ENCODE measurements around the gene URB1. TPM values are rescaled to one million over a fixed set of nuclear protein-coding genes. Genes with fewer than 3 reads are reported as not detected.
"Not testable (repeated sequence)": the region's sequence is repeated elsewhere in the genome, so short reads cannot be mapped to it uniquely, and the experiment has no call there.

The URB1 gene
- total RNA-seq, 2 experiments from 2014 or later = 17.4 to 19.4 TPM

- Mint-ChIP-seq H3K27ac (no peak overlapping the region), H3K27me3 (ENCODE audit: low read depth) (no peaks in the 10 kb centered on the region), H3K4me1 (ENCODE audit: low read depth) (peaks cover 21% of the 10 kb centered on the region), H3K4me3 (no peak overlapping the region), H3K9me3 (ENCODE audit: insufficient read depth) (no peaks in the 10 kb centered on the region), H3K36me3 (ENCODE audit: low read depth) (no peaks in the 10 kb centered on the region)
- DNase-seq = no peak
- POLR2A ChIA-PET = interaction anchor here (0.6 kb wide), 1 partner anchor 13 kb away, joined by 3 read pairs; the partner anchor contains the start of gene URB1
- ATAC-seq = no peak
- CTCF ChIA-PET = interaction anchor here (0.9 to 3.8 kb wide), 3 partner anchors 156 to 194 kb away, joined by 3 to 26 read pairs (median 4); no protein-coding TSS in a partner anchor
These were observed 13.6 kb upstream of the URB1 start for GRCh38 chr21:32406405-32406804.

GRCh38 chr21:32403201-32403777, 10.5 kb upstream of the URB1 start:
- peak; percentile 74 for DNase-seq
- ChIA-PET POLR2A (no interaction called here), CTCF (interaction anchor here (0.6 to 6.1 kb wide), 15 partner anchors 9 to 208 kb away, joined by 3 to 82 read pairs (median 4); partner anchors contain the start of genes TCP10L and URB1)
- H3K9me3 Mint-ChIP-seq (ENCODE audit: insufficient read depth) = no peaks in the 10 kb centered on the region
- no peak overlapping the region for H3K4me3 Mint-ChIP-seq
- peaks cover 14% of the 10 kb centered on the region for H3K27me3 Mint-ChIP-seq (ENCODE audit: low read depth)
- peaks cover 13% of the 10 kb centered on the region for H3K4me1 Mint-ChIP-seq (ENCODE audit: low read depth)
- no peak overlapping the region for H3K27ac Mint-ChIP-seq
- H3K36me3 Mint-ChIP-seq (ENCODE audit: low read depth) = no peaks in the 10 kb centered on the region
- ATAC-seq = peak; percentile 87

- no peak for ATAC-seq
These were observed 827 bp upstream of the URB1 start for GRCh38 chr21:32393677-32394001.

GRCh38 chr21:32392299-32392879, 423 bp downstream of the URB1 start:
- DNase-seq (no peak), ATAC-seq (peak; percentile 60)
- peaks cover 15% of the 10 kb centered on the region for H3K36me3 Mint-ChIP-seq (ENCODE audit: low read depth)
- H3K4me1 Mint-ChIP-seq (ENCODE audit: low read depth) = peaks cover 44% of the 10 kb centered on the region
- ChIA-PET CTCF (interaction anchor here (1.4 to 4.1 kb wide), 5 partner anchors 10 to 209 kb away, joined by 3 to 26 read pairs (median 5); no protein-coding TSS in a partner anchor), POLR2A (interaction anchor here (0.7 to 1.0 kb wide), 3 partner anchors 16 to 24 kb away, joined by 3 read pairs; no protein-coding TSS in a partner anchor)
- H3K27me3 Mint-ChIP-seq (ENCODE audit: low read depth) = peaks cover 6% of the 10 kb centered on the region
- H3K4me3 Mint-ChIP-seq = peak overlapping the region; percentile 81
- H3K27ac Mint-ChIP-seq = peak overlapping the region; percentile 82
- H3K9me3 Mint-ChIP-seq (ENCODE audit: insufficient read depth) = no peaks in the 10 kb centered on the region

More at GRCh38 chr21:32393677-32394001, 827 bp upstream of the URB1 start:
- H3K9me3 Mint-ChIP-seq (ENCODE audit: insufficient read depth) = no peaks in the 10 kb centered on the region
- peak overlapping the region; percentile 81 for H3K4me3 Mint-ChIP-seq
- CTCF ChIA-PET = interaction anchor here (1.7 to 4.1 kb wide), 2 partner anchors 9 to 208 kb away, joined by 13 to 26 read pairs; no protein-coding TSS in a partner anchor
- H3K36me3 Mint-ChIP-seq (ENCODE audit: low read depth) = peaks cover 13% of the 10 kb centered on the region
- H3K4me1 Mint-ChIP-seq (ENCODE audit: low read depth) = peaks cover 39% of the 10 kb centered on the region
- peak overlapping the region; percentile 82 for H3K27ac Mint-ChIP-seq
- POLR2A ChIA-PET = interaction anchor here (1.0 kb wide), 1 partner anchor 12 kb away, joined by 3 read pairs; no protein-coding TSS in a partner anchor
- peaks cover 8% of the 10 kb centered on the region for H3K27me3 Mint-ChIP-seq (ENCODE audit: low read depth)
- DNase-seq = no peak

- H3K27ac Mint-ChIP-seq = peak overlapping the region; percentile 18
- H3K27me3 Mint-ChIP-seq (ENCODE audit: low read depth) = peaks cover 6% of the 10 kb centered on the region
- POLR2A ChIA-PET = no interaction called here
- CTCF ChIA-PET = interaction anchor here (1.7 to 4.1 kb wide), 4 partner anchors 11 to 210 kb away, joined by 4 to 26 read pairs (median 10); no protein-coding TSS in a partner anchor
- peaks cover 45% of the 10 kb centered on the region for H3K4me1 Mint-ChIP-seq (ENCODE audit: low read depth)
- no peak for DNase-seq
- H3K9me3 Mint-ChIP-seq (ENCODE audit: insufficient read depth) = no peaks in the 10 kb centered on the region
- H3K36me3 Mint-ChIP-seq (ENCODE audit: low read depth) = peaks cover 15% of the 10 kb centered on the region
- no peak for ATAC-seq
- H3K4me3 Mint-ChIP-seq = peak overlapping the region; percentile 81
These were observed 1.1 kb downstream of the URB1 start for GRCh38 chr21:32391755-32392154.

GRCh38 chr21:32390537-32391224, 2.1 kb downstream of the URB1 start:
- CTCF ChIA-PET = interaction anchor here (1.3 to 1.8 kb wide), 3 partner anchors 179 to 211 kb away, joined by 4 to 5 read pairs (median 4); no protein-coding TSS in a partner anchor
- H3K27ac Mint-ChIP-seq; H3K9me3 Mint-ChIP-seq (ENCODE audit: insufficient read depth); POLR2A ChIA-PET; H3K4me3 Mint-ChIP-seq; ATAC-seq; DNase-seq; H3K27me3 Mint-ChIP-seq (ENCODE audit: low read depth): not testable (repeated sequence)
- Mint-ChIP-seq H3K36me3 (ENCODE audit: low read depth) (peaks cover 15% of the 10 kb centered on the region), H3K4me1 (ENCODE audit: low read depth) (peaks cover 46% of the 10 kb centered on the region)

- ATAC-seq (no peak), DNase-seq (no peak)
- Mint-ChIP-seq H3K27ac (peak overlapping the region; percentile 7), H3K27me3 (ENCODE audit: low read depth) (no peaks in the 10 kb centered on the region), H3K4me1 (ENCODE audit: low read depth) (peaks cover 46% of the 10 kb centered on the region), H3K36me3 (ENCODE audit: low read depth) (peaks cover 23% of the 10 kb centered on the region), H3K9me3 (ENCODE audit: insufficient read depth) (no peaks in the 10 kb centered on the region), H3K4me3 (no peak overlapping the region)
- POLR2A ChIA-PET = no interaction called here
- CTCF ChIA-PET = interaction anchor here (1.3 kb wide), 1 partner anchor 212 kb away, joined by 4 read pairs; no protein-coding TSS in a partner anchor
These were observed 3.3 kb downstream of the URB1 start for GRCh38 chr21:32389337-32390015.

- ATAC-seq = no peak
- ChIA-PET POLR2A (no interaction called here), CTCF (no interaction called here)
- Mint-ChIP-seq H3K9me3 (ENCODE audit: insufficient read depth) (no peaks in the 10 kb centered on the region), H3K27ac (no peak overlapping the region), H3K36me3 (ENCODE audit: low read depth) (peaks cover 32% of the 10 kb centered on the region), H3K4me1 (ENCODE audit: low read depth) (peaks cover 37% of the 10 kb centered on the region), H3K4me3 (no peak overlapping the region), H3K27me3 (ENCODE audit: low read depth) (no peaks in the 10 kb centered on the region)
- DNase-seq = no peak
These were observed 4.5 kb downstream of the URB1 start for GRCh38 chr21:32388306-32388705.

GRCh38 chr21:32387151-32387550, 5.7 kb downstream of the URB1 start:
- H3K27me3 Mint-ChIP-seq (ENCODE audit: low read depth) = no peaks in the 10 kb centered on the region
- no peak overlapping the region for H3K4me3 Mint-ChIP-seq
- ChIA-PET POLR2A (no interaction called here), CTCF (interaction anchor here (1.3 kb wide), 1 partner anchor 29 kb away, joined by 3 read pairs; no protein-coding TSS in a partner anchor)
- ATAC-seq (no peak), DNase-seq (no peak)
- peaks cover 44% of the 10 kb centered on the region for H3K36me3 Mint-ChIP-seq (ENCODE audit: low read depth)
- no peak overlapping the region for H3K27ac Mint-ChIP-seq
- H3K4me1 Mint-ChIP-seq (ENCODE audit: low read depth) = peaks cover 34% of the 10 kb centered on the region
- no peaks in the 10 kb centered on the region for H3K9me3 Mint-ChIP-seq (ENCODE audit: insufficient read depth)

GRCh38 chr21:32386195-32386870, 6.5 kb downstream of the URB1 start:
- ATAC-seq (no peak), DNase-seq (no peak)
- H3K27ac Mint-ChIP-seq = no peak overlapping the region
- ChIA-PET CTCF (interaction anchor here (1.3 to 4.0 kb wide), 2 partner anchors 28 to 214 kb away, joined by 3 to 15 read pairs; no protein-coding TSS in a partner anchor), POLR2A (no interaction called here)
- no peaks in the 10 kb centered on the region for H3K9me3 Mint-ChIP-seq (ENCODE audit: insufficient read depth)
- H3K27me3 Mint-ChIP-seq (ENCODE audit: low read depth) = no peaks in the 10 kb centered on the region
- H3K4me1 Mint-ChIP-seq (ENCODE audit: low read depth) = peaks cover 27% of the 10 kb centered on the region
- H3K36me3 Mint-ChIP-seq (ENCODE audit: low read depth) = peaks cover 41% of the 10 kb centered on the region
- H3K4me3 Mint-ChIP-seq = no peak overlapping the region

- DNase-seq = no peak
- Mint-ChIP-seq H3K9me3 (ENCODE audit: insufficient read depth) (no peaks in the 10 kb centered on the region), H3K36me3 (ENCODE audit: low read depth) (peaks cover 44% of the 10 kb centered on the region), H3K4me3 (no peak overlapping the region), H3K27ac (no peak overlapping the region), H3K27me3 (ENCODE audit: low read depth) (no peaks in the 10 kb centered on the region), H3K4me1 (ENCODE audit: low read depth) (peaks cover 8% of the 10 kb centered on the region)
- ChIA-PET CTCF (interaction anchor here (4.0 kb wide), 1 partner anchor 216 kb away, joined by 15 read pairs; no protein-coding TSS in a partner anchor), POLR2A (no interaction called here)
- no peak for ATAC-seq
These were observed 9.0 kb downstream of the URB1 start for GRCh38 chr21:32383812-32384211.

All from activated CD8-positive, alpha-beta T cell treated with anti-CD3 and anti-CD28 coated beads, Interleukin-2, amount 10 ng/mL, durations not matched to agents 7 days and 5 days (primary cell).